Umbilical cord (tissue), 2 donors: ENCODE measurements around the gene MIEN1. TPM values are rescaled to one million over a fixed set of nuclear protein-coding genes. Genes with fewer than 3 reads are reported as not detected.
A peak's percentile ranks its signal among the peaks of the same experiment; 100 is the strongest.
"Not testable (repeated sequence)": the region's sequence is repeated elsewhere in the genome, so short reads cannot be mapped to it uniquely, and the experiment has no call there.

Experiments
- DNase-seq: peaks from one replicate; pipeline ENCODE4 v3.0.0-alpha.2; 2015; ENCODE audit warnings: low spot score
- total RNA-seq: library from RNA; depleted of rRNA; stranded (reverse); fragments of >200 nt; gene quantifications from one replicate; pipeline ENCODE4 v1.2.3, GENCODE V29; 2014; ENCODE audit warnings: low replicate concordance; ENCODE audit not compliant: insufficient read depth

Gene MIEN1, protein sequence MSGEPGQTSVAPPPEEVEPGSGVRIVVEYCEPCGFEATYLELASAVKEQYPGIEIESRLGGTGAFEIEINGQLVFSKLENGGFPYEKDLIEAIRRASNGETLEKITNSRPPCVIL
- 9.9 TPM for total RNA-seq

DNA sequence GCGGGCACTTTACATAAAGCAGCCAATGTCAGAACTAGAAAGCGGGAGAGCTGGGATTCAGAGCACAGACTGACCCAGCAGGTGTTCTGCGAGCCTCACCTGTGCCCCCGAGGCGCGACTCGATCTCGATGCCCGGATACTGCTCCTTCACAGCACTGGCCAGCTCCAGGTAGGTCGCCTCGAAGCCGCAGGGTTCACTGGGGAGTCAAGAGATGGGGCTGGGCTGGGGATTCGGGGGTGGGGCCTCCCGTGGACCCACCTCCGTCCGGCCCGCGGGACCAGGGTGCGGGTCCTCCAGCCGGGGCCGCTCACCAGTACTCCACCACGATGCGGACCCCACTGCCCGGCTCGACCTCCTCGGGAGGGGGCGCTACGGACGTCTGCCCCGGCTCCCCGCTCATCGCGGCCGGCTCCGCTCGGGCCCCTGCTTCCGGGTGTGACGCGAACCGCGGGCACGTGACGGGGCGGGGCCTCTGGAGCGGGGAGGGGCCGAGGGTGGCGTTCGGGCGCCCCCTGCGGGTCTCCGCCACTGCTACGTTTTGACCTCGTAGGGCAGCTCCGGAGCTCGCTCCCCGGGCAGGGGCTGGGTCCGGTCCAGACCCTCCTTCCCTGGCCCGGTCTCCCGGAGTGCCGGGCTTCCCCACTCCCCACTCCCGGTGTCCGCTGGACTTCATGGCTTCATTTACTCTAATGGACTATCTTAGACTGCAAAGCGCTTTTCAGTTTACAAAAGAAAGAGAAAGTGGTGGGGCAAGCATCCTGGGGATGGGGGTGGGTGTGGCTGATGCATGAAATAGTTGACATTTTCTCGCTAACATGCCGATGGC, at the start of gene MIEN1:
Gene MIEN1, minus strand, starts transcription at position 438 of the 827 bp plus-strand sequence. Its CDS starts 37 bp downstream, at position 401.
- DNase-seq = peak; percentile 84

DNA sequence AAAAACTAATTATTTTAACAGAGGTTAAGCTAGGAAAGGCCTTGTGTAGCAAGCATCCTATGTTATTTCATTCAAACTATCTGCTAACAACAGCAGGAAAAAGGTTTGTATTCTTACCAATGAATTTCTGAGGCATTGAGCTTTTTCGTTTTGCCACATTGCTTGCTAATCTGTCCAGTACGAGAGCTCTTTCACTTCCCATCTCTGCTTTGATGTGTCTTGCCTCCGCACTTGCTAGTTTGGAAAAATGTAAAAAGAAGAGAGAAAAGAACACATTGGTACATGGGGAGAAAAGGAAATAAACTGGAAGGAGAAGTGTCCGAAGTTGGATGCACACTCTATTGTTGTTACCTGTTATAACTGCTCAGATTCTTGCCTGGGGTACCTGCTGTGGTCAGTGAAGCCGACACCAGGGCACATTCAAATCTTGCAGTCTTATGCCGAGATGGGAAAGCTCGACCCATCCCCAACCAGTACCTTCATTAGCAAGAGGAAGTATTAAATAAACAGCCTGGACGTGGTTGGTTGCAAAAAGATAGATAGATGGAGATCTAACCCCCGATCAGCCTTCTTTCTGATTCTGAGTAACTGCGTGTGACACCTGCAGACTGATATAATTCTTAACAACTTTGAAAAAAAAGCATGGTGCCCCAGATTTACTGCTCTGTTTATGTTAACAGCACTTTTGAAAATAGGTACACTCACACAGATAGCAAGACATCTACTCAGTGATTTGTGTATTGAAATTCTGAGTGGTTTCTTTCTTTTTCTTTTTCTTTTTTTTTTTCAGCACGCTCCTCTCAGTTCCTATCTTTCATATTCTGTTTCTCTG, 47.4 kb upstream of the MIEN1 start:
- no peak for DNase-seq

DNA sequence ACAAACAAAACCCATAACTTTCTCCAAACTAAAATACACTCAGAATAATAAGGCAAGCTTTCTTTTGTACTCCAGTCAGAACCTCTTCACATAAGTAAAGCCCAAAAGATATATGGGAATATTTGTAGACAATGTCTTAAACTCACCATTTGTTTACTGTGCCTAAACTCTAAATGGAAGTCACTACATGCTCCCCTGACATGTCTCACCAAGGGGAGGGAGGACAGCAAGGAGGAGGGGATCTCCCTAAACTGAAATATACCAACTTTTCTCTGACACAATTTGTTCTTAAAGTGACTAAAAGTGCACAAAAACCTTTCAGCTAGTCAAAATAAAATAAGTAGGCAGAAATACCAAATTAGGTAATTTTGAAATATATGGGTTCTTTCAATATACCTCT, 45.9 kb upstream of the MIEN1 start:
- no peak for DNase-seq

DNA sequence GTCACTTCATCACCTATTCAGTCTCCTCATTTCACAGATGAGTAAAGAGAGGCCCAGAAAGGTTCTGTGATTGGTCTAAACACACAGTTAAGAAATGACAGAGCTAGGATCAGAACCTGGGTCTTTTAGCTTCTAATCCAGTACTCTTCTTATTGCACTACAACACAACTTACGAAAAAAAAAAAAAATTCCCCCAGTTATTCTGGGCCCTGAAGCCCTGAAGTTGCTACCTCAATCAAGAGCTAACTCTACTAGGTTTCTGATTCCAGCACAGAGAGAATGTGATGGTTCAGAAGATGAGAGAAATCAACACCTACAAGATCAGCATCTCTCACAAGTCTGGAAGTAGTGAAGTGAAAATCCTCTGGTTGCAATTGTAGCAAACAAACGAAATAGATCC, 44.7 kb upstream of the MIEN1 start:
- DNase-seq = no peak

DNA sequence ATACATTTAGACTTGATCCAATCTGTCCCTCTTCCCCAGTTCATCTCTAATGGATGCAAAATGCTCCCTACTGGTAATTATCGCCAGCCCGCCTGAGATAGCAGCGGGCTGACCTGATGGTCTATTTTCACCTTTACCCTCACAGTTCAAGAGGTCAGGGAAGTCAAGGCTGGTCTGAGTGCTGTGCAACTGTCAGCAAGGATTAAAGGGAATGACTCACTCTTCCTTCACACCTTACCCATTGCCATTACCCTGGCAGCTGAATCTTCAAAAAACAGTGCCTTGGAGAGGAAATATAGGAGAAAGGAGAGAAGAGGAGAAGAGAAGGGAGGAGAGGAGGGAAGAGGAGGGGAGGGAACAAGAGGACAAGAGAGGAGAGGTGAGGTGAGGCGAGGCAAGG, 43.7 kb upstream of the MIEN1 start:
- DNase-seq = no peak

- DNase-seq = no peak
Observed at GRCh38 chr17:39772987-39773934, 42.9 kb upstream of the MIEN1 start.

- no peak for DNase-seq
Observed at GRCh38 chr17:39772415-39772814, 42.1 kb upstream of the MIEN1 start.

DNA sequence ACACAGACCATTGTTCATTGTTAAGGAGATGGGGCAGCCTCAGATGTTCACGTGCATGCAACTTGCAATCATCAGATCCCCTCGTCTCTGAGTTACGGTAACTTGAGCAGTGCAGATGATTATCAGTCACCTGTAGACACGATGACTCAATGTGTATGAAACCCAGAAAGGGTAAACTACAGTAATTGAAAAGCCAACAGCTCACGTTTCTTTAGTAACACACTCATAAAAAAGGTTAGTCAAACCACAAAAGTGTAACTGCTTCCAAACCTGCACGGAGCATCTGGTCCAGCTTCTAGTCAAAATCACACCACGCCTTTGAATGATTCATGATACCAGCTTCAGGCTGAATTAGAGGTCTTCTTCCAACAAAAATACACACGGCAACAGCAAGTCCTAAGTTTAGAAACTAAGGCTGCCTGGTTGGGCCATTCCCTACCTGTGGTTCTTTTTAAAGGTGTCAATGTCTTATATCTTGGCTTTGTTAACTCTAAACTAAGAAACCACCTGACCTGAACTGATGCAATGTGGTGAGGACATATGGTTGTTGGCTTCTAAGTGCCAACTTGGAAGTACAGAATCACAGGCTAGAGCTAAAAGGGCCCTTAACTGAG, 39.7 kb upstream of the MIEN1 start:
- peak; percentile 37 for DNase-seq

GRCh38 chr17:39767147-39767546, 36.8 kb upstream of the MIEN1 start:
- DNase-seq = no peak

GRCh38 chr17:39765766-39766165, 35.4 kb upstream of the MIEN1 start:
- DNase-seq = no peak

- no peak for DNase-seq
Observed at GRCh38 chr17:39765175-39765574, 34.8 kb upstream of the MIEN1 start.

- not testable (repeated sequence) for DNase-seq
Observed at GRCh38 chr17:39764171-39764570, 33.8 kb upstream of the MIEN1 start.

DNA sequence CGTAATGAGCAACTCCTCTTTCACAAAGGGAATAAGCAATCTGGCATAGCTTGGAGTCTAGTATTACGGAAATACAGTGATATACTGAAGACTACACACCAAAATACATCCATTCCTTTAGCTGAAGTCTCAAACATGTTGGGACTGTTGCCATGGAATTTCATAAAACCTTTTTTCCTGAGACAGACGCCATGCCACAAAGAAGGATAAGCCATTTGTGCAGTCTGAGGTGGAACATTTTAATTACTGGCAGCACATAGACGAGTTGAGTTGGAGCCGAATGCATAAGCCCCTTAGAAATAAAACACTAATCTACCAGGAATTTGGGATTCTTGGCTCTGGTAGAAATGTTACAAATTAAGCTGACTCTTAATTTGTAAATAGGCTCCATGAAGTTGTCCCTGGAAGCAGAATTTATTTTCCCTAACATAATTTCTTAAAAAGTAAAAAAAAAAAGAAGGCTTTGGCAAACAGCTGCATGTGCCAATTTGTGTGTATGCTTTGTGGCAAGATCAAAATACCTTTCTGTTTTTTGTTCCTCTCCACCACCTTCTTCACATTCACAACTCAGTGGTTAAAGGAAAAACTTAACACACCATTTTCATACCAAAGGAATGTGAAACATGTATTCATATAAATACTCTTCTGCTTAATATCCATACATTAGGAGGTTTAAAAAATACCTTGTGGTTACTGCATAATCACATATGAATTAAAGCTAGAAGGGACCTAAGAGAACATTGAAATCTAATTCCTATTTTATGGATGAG, 32.9 kb upstream of the MIEN1 start:
- peak; percentile 48 for DNase-seq

- no peak for DNase-seq
Observed at GRCh38 chr17:39761861-39762496, 31.6 kb upstream of the MIEN1 start.

DNA sequence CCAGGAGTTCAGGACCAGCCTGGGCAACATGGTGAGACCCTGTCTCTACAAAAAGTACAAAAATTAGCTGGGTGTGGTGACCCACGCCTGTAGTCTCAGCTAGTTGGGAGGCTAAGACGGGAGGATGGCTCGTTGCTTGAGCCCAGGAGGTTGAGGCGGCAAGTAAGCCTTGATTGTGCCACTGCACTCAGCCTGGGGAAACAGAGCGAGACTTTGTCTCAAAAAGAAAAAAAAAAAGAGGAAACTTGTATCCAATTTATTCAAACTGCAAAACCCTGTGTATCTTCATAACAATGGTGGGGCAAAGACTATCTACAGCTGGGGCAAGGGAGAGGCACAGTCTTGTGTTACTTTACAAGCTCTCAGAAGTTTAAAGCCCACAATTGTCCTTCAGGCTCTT, 28.9 kb upstream of the MIEN1 start:
- DNase-seq = no peak

- no peak for DNase-seq
Observed at GRCh38 chr17:39757931-39758873, 27.9 kb upstream of the MIEN1 start.

DNA sequence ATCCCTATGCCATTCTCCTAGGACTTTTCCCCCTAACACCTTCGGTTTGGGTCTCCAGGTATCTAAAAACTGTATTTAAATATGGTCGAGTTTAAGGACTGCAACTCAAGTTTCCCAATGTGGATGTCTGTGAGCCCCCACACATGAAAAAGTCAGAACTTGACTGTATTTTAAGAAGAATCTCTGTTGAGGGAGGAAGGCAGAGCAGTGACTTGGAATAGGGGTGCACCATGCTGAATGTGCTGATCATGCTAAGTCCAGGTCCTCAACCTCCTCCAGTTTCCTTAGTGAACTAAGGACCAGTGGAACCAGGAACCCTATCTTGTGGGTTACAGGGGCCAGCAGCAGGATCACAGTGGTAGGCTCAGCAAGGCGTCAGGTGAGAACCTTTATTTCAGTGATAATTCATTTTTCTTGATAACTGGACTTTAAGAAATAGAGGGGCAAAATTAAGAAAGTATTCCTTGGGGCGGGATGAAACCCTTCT, 26.9 kb upstream of the MIEN1 start:
- DNase-seq = no peak

GRCh38 chr17:39756380-39757079, 26.2 kb upstream of the MIEN1 start:
- DNase-seq = no peak
